HG03439 (cell line): Measurements from ENCODE around the gene RNF144A.

Experiments used
- ATAC-seq: cut with Tn5 transposase; IDR thresholded peaks from one replicate; pipeline ENCODE4 v1.9.1; 2021; ENCODE audit warnings: mild to moderate bottlenecking, moderate library complexity; ENCODE audit not compliant: unreplicated experiment

Gene RNF144A

GRCh38 chr2:6968319-6969100 is 51.3 kb downstream of the RNF144A start:
- ATAC-seq, result no peak

DNA sequence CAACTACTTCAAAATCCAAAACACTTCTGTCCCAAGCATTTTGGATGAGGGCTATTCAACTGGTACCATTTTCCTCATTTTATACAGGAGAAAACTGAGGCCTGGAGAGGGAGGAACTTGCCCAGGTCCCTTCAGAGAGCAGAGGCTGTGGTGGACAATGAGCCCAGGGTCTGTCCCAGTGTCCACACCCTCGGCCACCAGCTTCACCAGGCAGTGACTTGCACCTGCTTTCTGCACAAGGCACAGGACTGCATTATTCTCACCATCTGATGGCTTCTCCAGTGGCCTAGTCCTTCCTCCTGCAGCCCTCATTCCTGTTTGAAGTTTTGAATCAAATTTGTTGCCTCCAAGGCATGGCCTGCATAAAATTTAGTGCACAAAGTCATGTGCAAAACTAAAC is 53.3 kb downstream of the RNF144A start:
- ATAC-seq, result no peak

- ATAC-seq, result no peak
Observed at GRCh38 chr2:6970976-6971480, 53.8 kb downstream of the RNF144A start.

GRCh38 chr2:6971502-6971901 is 54.3 kb downstream of the RNF144A start:
- ATAC-seq, result no peak

DNA sequence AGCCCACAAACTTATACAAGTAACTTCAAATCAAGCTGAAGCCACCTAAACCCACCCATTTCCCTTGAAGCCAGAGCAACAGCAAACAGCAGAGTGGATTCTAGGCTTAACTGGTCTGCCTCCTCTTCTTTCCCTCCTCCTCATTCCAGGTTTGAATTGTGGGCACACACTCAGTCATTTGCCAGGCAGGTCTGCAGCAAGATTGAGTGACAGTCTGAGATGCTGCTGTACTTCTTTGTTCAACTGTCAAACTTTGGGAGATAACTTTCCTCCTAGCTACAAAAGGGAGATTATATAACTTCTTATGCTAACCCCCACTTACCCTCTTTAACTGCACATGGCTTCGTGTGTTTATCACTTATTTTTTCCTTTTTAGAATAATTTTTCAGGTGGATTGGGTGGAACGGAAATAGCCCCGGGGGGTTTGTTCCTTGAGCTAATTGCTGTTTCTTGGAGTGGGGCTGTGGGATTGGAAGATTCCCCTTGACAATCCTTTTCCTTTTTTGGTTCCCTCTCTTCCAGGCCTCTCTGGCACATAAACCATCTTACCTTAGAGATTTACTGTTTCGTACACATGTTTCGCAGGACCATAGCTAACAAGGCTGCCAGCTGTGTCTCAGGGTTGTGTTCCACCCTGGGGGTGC is 55.0 kb downstream of the RNF144A start:
- no peak for ATAC-seq

DNA sequence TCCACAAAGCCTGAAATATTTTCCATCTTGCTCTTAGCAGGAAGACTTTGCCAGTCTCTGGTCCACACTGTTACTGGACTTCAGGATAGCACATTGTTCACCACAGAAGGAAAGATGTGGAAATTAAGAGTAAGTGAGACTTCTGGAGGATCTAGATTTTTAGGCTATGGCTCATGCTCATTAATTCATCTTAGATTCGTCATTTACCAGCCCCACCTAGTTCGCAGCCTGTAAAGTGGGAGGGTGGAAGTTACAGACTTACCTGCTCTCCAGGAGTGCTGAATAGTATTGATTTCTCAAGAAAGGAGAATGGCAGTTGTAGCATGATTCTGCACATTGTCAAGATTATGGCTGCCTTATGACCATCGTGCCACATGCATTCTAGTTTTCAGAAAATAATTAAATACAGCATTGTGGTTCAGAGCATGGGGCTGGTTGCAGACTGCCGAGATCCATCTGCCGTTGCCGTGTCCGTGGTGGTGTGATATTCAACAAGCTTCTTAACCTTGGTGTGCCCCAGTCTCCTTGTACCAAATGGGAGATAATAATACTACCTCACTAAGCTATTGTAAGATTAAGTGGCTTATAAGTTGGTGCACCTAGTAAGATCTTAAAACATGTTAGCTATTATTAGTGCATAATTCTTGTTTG is 56.8 kb downstream of the RNF144A start:
- ATAC-seq, result no peak

DNA sequence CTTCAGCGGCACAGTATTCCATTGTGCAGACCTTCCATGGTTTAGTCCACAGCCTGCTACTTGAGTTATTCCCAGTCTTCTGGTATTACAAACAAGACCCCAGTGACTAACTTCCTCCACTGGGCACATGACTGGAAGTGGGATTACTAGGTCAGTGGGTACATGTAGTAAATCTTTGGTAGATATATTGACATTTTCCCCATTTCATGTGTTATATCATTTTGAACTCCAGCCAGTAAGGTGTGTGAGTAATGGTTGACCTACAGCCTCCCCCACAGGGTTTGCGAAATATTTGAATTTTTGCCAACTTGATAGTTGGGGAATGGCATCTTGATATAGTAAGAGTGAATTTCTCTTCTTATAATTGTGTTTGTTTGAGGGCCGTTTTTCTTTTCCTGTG is 58.8 kb downstream of the RNF144A start:
- no peak for ATAC-seq

GRCh38 chr2:6977113-6977741 is 60.0 kb downstream of the RNF144A start:
- ATAC-seq, result no peak

DNA sequence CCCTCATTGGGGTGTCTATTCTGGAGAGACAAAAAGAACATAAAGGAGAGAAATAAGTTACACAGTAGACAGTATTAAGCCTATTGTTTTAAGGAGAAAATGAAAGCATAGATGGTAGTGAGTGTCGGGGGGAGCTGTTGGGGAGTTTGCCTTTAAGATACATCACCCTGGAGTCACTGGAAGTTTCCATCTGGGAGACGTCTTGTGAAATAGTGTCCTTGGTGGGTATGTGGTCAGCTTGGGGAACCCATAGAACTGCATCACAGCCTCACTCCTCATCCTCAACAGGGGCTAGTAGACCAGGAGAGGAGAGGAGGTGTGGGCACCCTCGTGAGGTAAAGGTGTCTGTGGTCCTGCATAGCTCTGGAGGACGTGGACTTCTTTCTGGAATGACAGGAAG is 60.6 kb downstream of the RNF144A start:
- no peak for ATAC-seq

DNA sequence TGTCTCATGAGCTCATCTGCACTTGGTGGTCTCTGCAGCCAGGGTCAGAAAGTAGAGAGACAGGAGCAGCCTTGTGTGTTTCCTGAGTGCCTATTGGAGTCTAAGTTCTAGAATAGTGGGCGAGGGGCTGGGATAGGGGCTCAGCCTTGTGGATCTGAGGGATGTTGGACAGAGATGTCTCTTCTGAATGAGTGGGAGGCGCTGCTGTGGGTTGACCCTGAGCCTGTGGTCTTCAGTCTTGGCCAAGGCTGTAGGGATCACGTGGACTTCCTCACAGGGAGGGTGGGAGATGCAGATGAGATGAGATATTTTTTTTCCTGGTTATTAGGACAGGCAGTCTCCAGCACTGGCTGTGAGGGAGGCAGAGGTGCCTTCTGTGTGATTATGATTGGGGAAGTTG is 61.8 kb downstream of the RNF144A start:
- no peak for ATAC-seq

DNA sequence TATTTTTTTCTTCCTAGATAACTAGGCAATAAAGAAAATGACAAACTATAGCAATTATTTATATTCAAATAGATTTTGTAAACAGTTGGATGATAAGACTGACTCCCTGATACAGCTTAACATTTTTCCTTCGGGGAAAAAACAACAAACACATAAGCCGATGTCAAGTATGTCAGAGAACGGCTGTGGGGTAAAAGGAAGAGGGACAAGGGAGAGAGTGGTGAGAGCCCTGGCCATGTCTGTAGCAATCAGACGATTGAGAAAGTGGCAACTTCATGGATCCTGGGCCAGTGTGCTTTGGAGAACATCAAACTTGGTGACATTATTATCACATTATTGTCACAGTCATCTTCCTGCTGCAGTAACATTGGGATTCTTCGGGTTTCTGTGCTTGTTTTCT is 65.2 kb downstream of the RNF144A start:
- ATAC-seq, result no peak

DNA sequence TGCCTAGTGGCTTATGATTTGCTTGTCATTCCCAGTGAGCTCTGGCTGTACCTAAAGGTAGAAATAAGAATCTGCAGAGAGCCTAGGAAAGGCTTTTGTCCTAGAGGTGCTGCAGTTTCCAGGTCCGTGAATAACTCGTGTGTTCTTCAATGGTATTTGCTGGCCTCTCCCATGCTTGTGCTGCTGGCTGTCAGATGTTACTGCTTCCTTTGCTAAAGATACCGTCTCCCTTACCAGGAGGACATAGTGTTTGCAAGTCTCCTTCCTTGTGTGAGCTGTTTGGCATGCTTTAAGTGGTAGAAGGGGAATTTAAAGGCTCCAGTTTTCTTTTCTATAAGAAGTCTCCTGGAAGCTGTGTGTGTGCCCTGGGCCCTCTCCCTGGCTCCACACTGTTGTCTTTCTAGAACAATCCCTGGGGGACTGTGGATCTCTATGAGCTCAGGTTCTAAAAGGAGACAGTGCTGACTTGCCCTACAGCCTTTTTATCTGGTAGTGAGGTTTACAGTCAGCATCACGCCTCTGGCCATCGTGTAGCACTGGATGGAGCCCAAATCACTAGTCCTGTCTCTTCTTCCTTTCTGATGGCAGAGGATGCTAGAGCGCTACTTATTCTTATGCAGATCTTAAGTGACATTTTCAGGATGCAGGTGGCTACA is 65.8 kb downstream of the RNF144A start:
- ATAC-seq, result no peak

DNA sequence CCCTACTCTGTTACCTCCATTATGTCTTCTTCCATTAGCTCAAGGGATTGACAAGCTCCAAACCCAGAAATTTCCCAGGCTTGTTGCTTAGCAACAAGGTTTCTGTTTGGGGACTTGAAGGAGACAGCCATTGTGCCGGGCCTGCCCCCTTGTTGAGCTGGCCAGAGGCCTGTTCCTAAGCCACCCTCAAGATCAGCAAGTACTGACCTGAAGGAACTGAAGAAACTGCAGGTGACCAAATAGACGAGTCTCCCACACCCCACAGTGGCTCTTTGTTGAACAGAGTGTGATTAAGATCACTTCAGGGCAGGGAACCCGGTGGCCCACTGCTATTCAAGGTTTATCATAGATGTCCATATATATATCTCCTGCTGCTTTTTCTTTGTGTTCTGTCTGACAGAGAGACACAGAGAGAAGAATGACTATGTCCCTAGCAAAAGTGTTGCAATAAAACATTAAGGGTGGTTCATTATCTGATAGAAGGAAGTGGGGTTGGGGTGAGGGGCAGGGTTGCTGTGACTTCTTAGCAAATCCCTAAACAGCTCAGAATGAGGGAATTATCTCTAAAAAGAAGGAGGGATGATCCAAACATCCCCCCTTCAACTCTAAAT is 69.2 kb downstream of the RNF144A start:
- ATAC-seq, result no peak

DNA sequence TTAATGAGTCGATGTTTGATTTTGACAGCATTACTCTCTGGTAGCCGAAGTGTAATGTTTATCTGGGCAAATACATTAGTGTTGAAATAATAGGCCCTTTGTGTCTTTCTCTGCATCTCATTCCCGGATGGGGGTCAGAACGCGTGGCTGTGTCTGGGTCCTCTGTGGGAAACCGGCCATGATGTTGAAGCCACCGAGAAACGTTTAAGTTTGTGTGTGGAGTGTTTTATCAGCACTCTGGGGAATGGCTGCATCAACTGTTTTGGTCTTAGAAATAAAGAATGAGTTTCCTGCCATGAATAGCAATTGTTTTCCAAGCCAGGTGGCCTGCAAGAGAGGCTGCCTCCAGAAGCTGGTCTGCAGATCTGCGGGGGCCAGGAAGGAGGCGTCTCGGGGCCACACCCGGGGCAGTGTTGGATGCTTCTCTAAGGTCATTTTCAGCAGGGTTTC is 69.7 kb downstream of the RNF144A start:
- ATAC-seq, result no peak

DNA sequence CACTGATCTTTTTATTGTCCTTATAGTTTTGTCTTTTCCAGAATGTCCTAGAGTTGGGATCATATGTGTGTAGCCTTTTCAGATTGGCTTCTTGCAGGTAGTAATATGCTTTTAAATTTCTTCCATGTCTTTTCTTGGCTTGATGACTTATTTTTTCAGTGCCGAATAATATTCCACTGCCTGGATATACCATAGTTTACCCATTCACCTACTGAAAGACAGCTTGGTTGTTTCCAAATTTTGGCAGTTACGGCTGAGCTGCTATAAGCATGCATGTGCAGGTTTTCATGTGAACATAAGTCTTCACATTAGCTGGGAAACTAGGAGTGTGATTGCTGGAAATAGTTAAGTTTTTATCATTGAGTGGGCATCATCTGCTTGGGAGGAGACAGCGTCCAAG is 73.7 kb downstream of the RNF144A start:
- no peak for ATAC-seq

DNA sequence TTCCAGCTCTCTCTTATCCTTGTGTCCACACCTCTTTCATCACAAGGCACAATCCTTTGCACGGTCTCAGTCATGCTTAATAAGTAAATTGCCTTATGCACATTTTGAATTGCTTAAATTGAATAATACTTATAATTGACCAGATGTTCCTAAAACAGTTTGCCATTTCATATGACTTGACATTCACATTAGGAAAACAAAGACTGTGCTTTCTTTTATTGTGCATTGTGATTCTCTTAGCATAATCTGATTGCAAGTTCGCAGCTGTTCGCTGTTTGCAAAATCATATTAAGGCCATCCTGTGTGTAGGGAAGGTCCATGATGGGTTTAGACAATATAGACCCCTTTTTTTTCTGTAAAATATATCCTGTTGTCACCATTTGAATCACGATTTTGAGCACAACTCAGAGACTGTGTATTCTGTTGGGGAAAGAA is 75.6 kb downstream of the RNF144A start:
- no peak for ATAC-seq

DNA sequence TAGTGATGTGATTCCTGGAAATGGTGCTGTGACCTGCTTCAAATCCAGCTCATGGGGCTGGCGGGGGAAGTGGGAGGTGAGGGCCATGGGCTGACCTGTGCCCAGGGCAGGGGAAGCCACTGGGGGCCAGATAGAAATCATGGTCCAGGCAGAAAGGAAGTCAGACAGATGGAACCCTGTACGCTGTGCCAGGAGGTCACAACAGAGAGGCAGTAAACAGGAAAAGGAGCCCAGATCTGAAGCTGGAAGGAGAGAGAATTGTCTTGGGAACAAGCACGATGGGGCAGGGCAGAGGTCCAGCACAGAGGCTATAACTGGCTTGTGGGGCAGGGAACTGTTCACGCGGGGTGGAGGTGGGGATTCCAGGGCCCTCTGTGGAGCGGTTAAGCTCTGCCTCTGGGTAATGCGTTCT is 76.0 kb downstream of the RNF144A start:
- ATAC-seq, result no peak

DNA sequence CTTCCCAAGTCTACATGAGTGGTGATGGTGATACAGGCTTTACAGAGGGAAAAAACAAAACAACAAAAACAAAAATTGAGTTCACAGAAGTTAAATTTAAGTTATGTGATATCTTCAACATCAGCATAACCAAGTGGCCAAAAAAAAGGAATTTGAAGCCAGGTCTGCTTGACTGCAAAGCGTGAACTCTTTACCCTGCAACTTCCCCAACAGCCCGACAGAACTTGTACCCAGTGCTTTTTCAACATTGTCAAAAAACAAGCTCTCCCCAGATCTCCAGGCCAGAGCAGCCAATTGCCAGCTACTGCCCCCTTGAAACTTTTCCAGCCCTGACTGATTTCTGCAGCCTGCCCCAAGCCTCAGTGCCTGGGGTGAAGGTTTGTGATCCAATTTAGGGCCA is 76.7 kb downstream of the RNF144A start:
- no peak for ATAC-seq

DNA sequence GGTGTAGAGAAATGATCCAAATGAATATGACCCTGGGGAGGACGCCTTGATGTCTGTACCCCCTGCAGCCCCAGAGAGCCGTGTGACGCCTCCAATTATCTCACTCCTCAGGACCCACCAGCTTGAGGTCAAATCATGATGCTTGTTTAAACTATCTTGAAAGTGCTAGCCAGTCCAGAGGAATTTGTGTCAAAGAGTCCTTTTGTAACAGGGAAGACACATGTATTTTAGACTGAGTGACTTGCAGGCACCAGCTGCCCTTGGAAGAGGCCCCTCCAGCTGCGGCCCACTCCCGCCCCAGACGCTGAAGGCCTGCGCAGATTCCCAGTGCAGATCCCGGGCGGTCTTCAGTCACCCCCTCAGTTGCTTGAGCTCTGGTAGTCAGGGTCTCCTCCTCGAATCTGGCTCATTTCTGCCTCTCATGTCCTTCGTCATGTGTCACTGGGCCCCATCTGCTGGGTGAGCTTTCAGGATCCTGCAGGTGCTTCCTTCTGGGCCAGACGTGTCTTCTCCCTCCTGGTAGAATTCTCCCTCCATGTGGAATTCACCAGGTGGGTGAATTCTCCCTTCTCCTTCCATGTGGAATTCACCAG is 77.4 kb downstream of the RNF144A start:
- no peak for ATAC-seq
